CD4-positive, alpha-beta T cell treated with Interleukin-12 subunit alpha and Interleukin-12 subunit beta, for 1 hour (primary cell): ENCODE measurements around the gene PLK1.
"Not testable (repeated sequence)": the region's sequence is repeated elsewhere in the genome, so short reads cannot be mapped to it uniquely, and the experiment has no call there.

Experiments
- DNase-seq: peaks from one replicate; pipeline ENCODE4 v3.0.0-alpha.2; 2020

PLK1 gene

GRCh38 chr16:23711785-23712184 lies 33.1 kb downstream of the PLK1 start:
- no peak for DNase-seq

- DNase-seq = no peak
These were observed 34.3 kb downstream of the PLK1 start, which contains the start of gene ERN2 for GRCh38 chr16:23712976-23713375. TSS of gene ERN2 (minus strand) at chr16:23713222. CDS start at chr16:23713187, 35 bp downstream.

GRCh38 chr16:23716484-23716883 lies 37.8 kb downstream of the PLK1 start:
- no peak for DNase-seq

- DNase-seq = not testable (repeated sequence)
These were observed 44.0 kb downstream of the PLK1 start for GRCh38 chr16:23722613-23723240.

GRCh38 chr16:23724096-23724784 lies 45.6 kb downstream of the PLK1 start:
- no peak for DNase-seq

- DNase-seq = no peak
These were observed 46.1 kb downstream of the PLK1 start for GRCh38 chr16:23724785-23725131.

- DNase-seq = no peak
These were observed 48.0 kb downstream of the PLK1 start for GRCh38 chr16:23726710-23727109.

- DNase-seq = no peak
These were observed 49.4 kb downstream of the PLK1 start for GRCh38 chr16:23728112-23728477.

- no peak for DNase-seq
These were observed 51.1 kb downstream of the PLK1 start for GRCh38 chr16:23729503-23730424.

GRCh38 chr16:23734176-23734893 lies 55.6 kb downstream of the PLK1 start:
- DNase-seq = no peak

GRCh38 chr16:23737423-23738028 lies 58.8 kb downstream of the PLK1 start:
- not testable (repeated sequence) for DNase-seq

- DNase-seq = no peak
These were observed 60.8 kb downstream of the PLK1 start for GRCh38 chr16:23739516-23739915.
